Loucy (cell line): ENCODE results near the gene FDXR.

Source experiments
- H2AFZ ChIP-seq: fragments of 200-600 bp; sonication (generic); 2 replicates; pipeline ENCODE4 v1.6.0; 2016; ENCODE audit warnings: antibody characterized with exemption, mild to moderate bottlenecking, low read length, moderate library complexity
- H3F3A ChIP-seq: fragments of 200-600 bp; 2 replicates; pipeline ENCODE4 v1.6.0; 2016; ENCODE audit warnings: antibody characterized with exemption, low read depth, mild to moderate bottlenecking
- H3K27me3 ChIP-seq: fragments of 200-600 bp; sonication (generic); 2 replicates; pipeline ENCODE4 v1.6.1; 2014; ENCODE audit warnings: low read length, mild to moderate bottlenecking; ENCODE audit not compliant: insufficient read depth, poor library complexity, severe bottlenecking
- H3K36me3 ChIP-seq: fragments of 200-600 bp; sonication (generic); 2 replicates; pipeline ENCODE4 v1.6.1; 2016; ENCODE audit warnings: low read length; ENCODE audit not compliant: insufficient read depth
- H3K4me1 ChIP-seq: fragments of 200-600 bp; sonication (generic); 2 replicates; pipeline ENCODE4 v1.5.1; 2014; ENCODE audit warnings: low read length, mild to moderate bottlenecking; ENCODE audit not compliant: insufficient read depth, poor library complexity, severe bottlenecking
- H3K4me2 ChIP-seq: fragments of 200-600 bp; sonication (generic); 2 replicates; pipeline ENCODE4 v1.6.0; 2014; ENCODE audit warnings: antibody characterized with exemption, low read length, low read depth, mild to moderate bottlenecking; ENCODE audit not compliant: poor library complexity, severe bottlenecking
- H3K4me3 ChIP-seq: fragments of 200-600 bp; sonication (generic); 2 replicates; pipeline ENCODE4 v1.5.1; 2014; ENCODE audit warnings: low read length, mild to moderate bottlenecking, mixed read lengths; ENCODE audit not compliant: poor library complexity, severe bottlenecking
- H3K79me2 ChIP-seq: fragments of 200-600 bp; sonication (generic); 2 replicates; pipeline ENCODE4 v1.6.1; 2014; ENCODE audit warnings: low read length; ENCODE audit not compliant: insufficient read depth
- H3K9ac ChIP-seq: fragments of 200-600 bp; sonication (generic); 2 replicates; pipeline ENCODE4 v1.6.0; 2014; ENCODE audit warnings: mild to moderate bottlenecking, low read depth, low read length, moderate library complexity; ENCODE audit not compliant: poor library complexity, severe bottlenecking
- H3K9me2 ChIP-seq: fragments of 200-600 bp; sonication (generic); replicated peaks from 2 replicates; pipeline ENCODE4 v1.6.1; 2016; ENCODE audit warnings: low read depth, low read length, mixed read lengths
- H3K9me3 ChIP-seq: fragments of 200-600 bp; sonication (generic); 2 replicates; pipeline ENCODE4 v1.6.1; 2014; ENCODE audit warnings: mild to moderate bottlenecking, antibody characterized with exemption, low read length, low read depth; ENCODE audit not compliant: insufficient read depth
- H4K20me1 ChIP-seq: fragments of 200-600 bp; sonication (generic); 2 replicates; pipeline ENCODE4 v1.6.0; 2014; ENCODE audit warnings: antibody characterized with exemption, low read length, mild to moderate bottlenecking; ENCODE audit not compliant: insufficient read depth, poor library complexity, severe bottlenecking
- EZH2phosphoT487 ChIP-seq: fragments of 200-600 bp; IDR thresholded peaks from 2 replicates; pipeline ENCODE4 v1.6.1; 2018; ENCODE audit warnings: antibody characterized with exemption, mild to moderate bottlenecking, moderate library complexity, borderline replicate concordance
- TF ChIP-seq, protein P1 (sequence below): fragments of 200-600 bp; sonication (generic); conservative IDR thresholded peaks from 2 replicates; pipeline ENCODE4 v1.5.1; 2014; ENCODE audit warnings: mild to moderate bottlenecking, antibody characterized with exemption, low read length

Gene FDXR

DNA sequence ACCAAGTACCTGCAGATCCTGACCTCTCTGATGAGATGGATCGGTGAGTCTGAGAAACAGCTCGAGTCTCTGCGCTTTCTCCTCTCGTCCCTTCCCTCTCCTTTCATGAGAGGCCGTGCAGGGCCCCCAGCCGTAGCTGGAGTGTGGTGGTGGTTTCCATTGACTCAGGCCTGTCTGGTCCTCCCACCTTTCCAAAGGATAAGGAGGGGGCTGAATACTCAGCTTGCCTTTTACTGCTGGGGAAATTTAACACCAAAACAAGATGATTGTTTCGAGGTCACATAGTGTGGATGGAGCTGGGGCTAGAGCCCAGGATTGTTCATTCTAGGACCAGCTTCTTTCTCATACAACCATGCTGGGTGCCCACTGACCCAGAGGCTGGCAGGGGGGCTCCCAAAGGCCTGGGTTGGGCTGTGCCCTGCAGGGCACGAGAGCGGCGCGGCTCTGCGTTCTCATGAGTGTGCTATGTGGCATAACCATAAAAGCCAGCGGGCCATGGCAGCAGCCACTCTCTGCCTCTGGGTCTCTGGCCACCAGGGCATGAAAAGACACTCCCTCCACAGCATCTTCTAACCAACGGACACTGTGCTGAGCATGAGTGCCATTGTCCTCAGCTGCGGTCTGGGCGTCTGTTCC, 52.9 kb downstream of the FDXR start:
- Histone ChIP-seq H3K36me3 (no peaks in the 10 kb centered on the region; the same call in 1 of the 2 replicates), H3K9me3 (no peaks in the 10 kb centered on the region), H3K79me2 (no peaks in the 10 kb centered on the region), H3F3A (no peaks in the 10 kb centered on the region), H3K4me3 (no peak overlapping the region), H4K20me1 (no peaks in the 10 kb centered on the region), H3K9ac (no peak overlapping the region), H3K4me2 (no peak overlapping the region), H2AFZ (no peak overlapping the region), H3K27me3 (no peaks in the 10 kb centered on the region), H3K4me1 (peaks cover 17% of the 10 kb centered on the region), H3K9me2 (no peaks in the 10 kb centered on the region)
- TF ChIP-seq, protein P1, sequence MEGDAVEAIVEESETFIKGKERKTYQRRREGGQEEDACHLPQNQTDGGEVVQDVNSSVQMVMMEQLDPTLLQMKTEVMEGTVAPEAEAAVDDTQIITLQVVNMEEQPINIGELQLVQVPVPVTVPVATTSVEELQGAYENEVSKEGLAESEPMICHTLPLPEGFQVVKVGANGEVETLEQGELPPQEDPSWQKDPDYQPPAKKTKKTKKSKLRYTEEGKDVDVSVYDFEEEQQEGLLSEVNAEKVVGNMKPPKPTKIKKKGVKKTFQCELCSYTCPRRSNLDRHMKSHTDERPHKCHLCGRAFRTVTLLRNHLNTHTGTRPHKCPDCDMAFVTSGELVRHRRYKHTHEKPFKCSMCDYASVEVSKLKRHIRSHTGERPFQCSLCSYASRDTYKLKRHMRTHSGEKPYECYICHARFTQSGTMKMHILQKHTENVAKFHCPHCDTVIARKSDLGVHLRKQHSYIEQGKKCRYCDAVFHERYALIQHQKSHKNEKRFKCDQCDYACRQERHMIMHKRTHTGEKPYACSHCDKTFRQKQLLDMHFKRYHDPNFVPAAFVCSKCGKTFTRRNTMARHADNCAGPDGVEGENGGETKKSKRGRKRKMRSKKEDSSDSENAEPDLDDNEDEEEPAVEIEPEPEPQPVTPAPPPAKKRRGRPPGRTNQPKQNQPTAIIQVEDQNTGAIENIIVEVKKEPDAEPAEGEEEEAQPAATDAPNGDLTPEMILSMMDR: no peak
- no peak for TF ChIP-seq EZH2phosphoT487

DNA sequence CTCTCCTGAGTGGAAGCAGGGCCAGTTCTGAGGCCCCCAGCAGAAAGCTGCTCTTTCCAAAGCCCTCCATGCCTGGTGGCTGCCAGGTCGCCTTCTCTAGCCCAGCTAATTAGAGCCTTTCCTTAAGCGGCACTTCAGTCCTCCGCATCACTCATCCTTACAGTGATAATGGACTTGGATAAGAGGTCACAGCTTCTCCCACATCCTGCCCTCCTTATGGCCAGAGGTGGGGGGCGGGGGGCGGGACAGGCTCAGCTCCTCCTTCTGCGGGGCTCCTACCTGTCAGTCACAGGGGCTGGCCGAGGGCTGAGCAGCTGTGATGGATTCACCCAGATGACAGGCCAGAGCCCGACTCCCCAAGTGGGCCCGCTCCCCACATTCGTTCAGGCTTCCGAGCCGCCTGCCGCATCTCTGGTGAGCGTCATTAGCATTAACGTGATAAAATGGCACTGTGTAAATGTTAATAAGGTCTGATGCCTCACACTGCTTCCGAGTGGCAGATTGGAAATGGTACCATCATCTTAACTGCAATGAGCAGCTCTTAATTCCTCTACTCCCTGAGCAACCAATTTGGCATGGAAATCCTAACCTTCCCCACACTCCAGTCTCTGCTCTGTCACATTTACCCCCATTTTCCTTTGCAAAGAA, 54.4 kb downstream of the FDXR start:
- Histone ChIP-seq H3K27me3 (no peaks in the 10 kb centered on the region), H3K9me2 (no peaks in the 10 kb centered on the region), H2AFZ (no peak overlapping the region), H3K4me2 (no peak overlapping the region), H3K9me3 (no peaks in the 10 kb centered on the region), H3K79me2 (no peaks in the 10 kb centered on the region), H3K36me3 (no peaks in the 10 kb centered on the region; the same call in 1 of the 2 replicates), H3K4me3 (no peak overlapping the region), H3F3A (no peaks in the 10 kb centered on the region), H4K20me1 (no peaks in the 10 kb centered on the region), H3K9ac (no peak overlapping the region), H3K4me1 (peaks cover 17% of the 10 kb centered on the region)
- no peak for TF ChIP-seq EZH2phosphoT487
- TF ChIP-seq, protein P1: no peak

DNA sequence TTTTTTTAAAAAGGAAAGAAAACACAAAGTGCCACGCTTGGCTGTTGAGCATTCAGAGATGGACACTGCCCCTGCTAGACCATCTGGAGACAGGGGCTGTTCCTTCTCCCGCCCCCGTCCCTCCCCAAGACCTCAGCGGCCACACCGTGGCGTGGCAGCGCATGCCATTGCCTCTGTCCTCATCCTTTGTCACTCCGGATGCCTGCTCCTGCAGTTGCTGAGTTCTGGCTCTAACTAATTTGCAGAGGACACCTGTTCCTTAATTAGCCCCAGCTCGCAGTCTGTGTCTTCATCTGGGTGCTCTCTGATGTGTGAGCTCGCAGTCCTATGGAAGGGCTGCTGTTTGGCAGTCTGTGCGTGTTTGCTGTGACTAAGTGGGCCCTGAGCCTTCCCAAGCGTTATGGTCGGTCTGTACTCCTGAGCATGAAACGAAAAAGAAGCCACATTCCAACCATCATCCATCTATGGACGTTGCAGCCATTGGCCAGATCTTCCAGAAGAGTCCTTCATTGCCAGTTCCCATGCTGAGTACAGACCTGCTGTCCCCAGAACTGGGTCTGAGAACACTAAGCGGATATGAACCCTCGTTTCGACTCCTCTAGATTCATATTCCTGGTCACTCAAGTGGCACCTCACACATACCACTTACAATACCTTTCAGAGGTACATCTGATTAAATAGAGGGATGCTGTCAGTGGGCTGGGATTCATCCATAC, 55.7 kb downstream of the FDXR start:
- H3K79me2 ChIP-seq: no peaks in the 10 kb centered on the region
- peaks cover 17% of the 10 kb centered on the region for H3K4me1 ChIP-seq
- H3K9me2 ChIP-seq: no peaks in the 10 kb centered on the region
- H3F3A ChIP-seq: no peaks in the 10 kb centered on the region
- no peak for TF ChIP-seq EZH2phosphoT487
- TF ChIP-seq, protein P1: no peak
- no peaks in the 10 kb centered on the region for H4K20me1 ChIP-seq
- no peak overlapping the region for H3K9ac ChIP-seq
- H3K9me3 ChIP-seq: no peaks in the 10 kb centered on the region
- H3K4me3 ChIP-seq: no peak overlapping the region
- no peak overlapping the region for H2AFZ ChIP-seq
- H3K4me2 ChIP-seq: no peak overlapping the region
- no peaks in the 10 kb centered on the region for H3K27me3 ChIP-seq
- H3K36me3 ChIP-seq: no peaks in the 10 kb centered on the region; the same call in 1 of the 2 replicates
